Astrocyte of the spinal cord (primary cell): ENCODE measurements around the gene RAB20.

Source experiments
- DNase-seq: peaks from one replicate; pipeline ENCODE4 v3.0.0; 2011; ENCODE audit warnings: low read depth, low spot score
- H3K4me3 ChIP-seq: 2 replicates; pipeline ENCODE4 v1.5.1; 2011; ENCODE audit warnings: low read depth, mild to moderate bottlenecking, low read length, moderate library complexity
- in situ Hi-C: cut with HindIII; loops from 2 replicates; pipeline ENCODE4 v1.10.0; 2017; ENCODE audit warnings: low sequenced_read_pairs
- TF ChIP-seq, protein P1 (sequence below): IDR thresholded peaks from 2 replicates; pipeline ENCODE4 v1.5.1; 2012; ENCODE audit warnings: low read depth, mild to moderate bottlenecking, low read length, inconsistent platforms

RAB20 gene

DNA sequence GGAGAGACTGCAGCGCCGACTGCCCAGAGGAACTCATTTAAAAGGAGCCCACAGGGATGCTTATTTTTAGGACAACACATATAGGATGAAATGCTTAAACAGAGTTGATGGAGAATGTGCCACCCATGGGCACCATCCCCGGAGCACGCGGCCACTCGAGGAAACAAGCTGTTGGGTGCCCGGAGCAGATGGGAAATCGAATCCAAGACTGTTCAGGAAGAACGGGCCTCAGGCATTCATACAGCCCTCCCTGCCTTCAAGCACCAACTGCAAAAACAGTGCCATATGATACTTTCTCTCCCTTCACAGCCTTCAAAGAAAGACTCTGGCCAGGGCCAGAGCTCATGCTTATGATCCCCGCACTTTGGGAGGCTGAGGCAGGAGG is 40.2 kb downstream of the RAB20 start:
- no peak overlapping the region for H3K4me3 ChIP-seq
- DNase-seq = no peak
- in situ Hi-C loops = no loop called here
- TF ChIP-seq, protein P1, sequence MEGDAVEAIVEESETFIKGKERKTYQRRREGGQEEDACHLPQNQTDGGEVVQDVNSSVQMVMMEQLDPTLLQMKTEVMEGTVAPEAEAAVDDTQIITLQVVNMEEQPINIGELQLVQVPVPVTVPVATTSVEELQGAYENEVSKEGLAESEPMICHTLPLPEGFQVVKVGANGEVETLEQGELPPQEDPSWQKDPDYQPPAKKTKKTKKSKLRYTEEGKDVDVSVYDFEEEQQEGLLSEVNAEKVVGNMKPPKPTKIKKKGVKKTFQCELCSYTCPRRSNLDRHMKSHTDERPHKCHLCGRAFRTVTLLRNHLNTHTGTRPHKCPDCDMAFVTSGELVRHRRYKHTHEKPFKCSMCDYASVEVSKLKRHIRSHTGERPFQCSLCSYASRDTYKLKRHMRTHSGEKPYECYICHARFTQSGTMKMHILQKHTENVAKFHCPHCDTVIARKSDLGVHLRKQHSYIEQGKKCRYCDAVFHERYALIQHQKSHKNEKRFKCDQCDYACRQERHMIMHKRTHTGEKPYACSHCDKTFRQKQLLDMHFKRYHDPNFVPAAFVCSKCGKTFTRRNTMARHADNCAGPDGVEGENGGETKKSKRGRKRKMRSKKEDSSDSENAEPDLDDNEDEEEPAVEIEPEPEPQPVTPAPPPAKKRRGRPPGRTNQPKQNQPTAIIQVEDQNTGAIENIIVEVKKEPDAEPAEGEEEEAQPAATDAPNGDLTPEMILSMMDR = no peak

DNA sequence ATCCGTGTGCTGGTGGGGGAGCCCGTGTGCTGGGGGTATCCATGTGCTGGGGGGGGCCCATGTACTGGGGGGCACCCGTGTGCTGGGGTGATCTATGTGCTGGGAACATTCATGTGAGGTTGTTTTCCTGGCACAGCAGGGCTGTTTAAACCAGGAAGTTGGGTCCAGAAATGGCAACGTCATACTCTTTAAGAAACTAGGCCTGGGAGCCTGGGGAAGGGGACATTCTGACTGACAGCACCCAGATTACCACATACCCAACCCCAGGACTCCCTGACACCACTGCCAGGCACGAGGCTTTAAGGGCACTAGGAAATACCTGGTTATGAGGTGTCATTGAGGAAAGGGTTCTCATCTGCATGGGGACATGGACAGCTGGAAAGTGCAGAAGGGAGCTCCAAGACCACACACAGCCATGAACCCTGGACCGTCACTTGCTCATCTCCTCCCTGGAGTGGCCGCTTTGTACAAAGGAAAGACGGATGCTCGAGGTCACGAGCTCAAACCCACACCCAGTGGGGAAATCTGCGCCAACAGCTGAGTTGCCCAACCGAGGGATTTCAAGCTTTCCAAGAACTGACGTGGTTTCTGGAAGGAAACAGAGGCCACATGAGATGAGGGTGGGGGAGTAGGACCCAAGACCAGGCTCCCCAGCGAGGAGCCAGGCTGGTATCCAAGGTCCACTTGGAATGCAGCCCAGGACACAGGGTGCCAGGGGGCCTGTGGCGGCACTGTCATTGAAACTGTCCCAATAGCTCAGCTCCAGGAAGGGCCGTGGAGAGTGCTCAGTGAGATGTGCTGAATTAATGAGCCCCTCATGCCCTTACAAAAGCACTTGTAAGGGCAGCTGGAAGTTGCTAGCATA is 40.9 kb downstream of the RAB20 start:
- peak; percentile 76 for DNase-seq
- TF ChIP-seq, protein P1 = no peak
- in situ Hi-C loops = no loop called here
- H3K4me3 ChIP-seq = no peak overlapping the region

DNA sequence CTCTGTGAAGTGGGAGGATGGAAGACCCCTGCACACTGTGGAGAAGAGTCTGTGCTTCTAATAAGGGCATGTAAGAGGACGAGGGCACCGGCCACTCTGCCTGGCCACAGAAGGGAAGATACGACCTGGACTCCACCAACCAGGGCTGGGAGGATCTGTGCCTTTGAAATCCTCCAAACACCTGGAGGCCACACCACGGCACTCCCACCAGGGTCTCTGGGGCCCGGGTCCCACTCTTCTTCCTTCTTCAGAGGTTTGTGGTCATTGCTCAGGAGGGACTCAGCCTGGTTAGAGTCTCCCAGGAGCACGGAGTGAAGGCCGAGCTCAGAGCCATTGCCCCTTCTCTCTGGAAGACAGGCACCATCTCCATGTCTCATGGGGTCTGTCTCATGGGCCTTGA is 42.0 kb downstream of the RAB20 start:
- DNase-seq = no peak
- TF ChIP-seq, protein P1 = no peak
- in situ Hi-C loops = no loop called here
- H3K4me3 ChIP-seq = no peak overlapping the region

DNA sequence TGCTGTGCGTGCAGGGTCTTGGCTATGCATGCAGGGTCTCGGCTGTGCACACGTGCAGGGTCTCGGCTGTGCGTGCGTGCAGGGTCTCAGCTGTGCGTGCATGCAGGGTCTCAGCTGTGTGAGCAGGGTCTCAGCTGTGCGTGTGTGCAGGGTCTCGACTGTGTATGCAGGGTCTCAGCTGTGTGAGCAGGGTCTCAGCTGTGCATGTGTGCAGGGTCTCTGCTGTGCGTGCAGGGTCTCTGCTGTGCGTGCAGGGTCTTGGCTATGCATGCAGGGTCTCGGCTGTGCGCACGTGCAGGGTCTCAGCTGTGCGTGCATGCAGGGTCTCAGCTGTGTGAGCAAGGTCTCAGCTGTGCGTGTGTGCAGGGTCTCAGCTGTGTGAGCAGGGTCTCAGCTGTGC is 42.5 kb downstream of the RAB20 start:
- in situ Hi-C loops = no loop called here
- DNase-seq = no peak
- TF ChIP-seq, protein P1 = no peak
- H3K4me3 ChIP-seq = no peak overlapping the region

DNA sequence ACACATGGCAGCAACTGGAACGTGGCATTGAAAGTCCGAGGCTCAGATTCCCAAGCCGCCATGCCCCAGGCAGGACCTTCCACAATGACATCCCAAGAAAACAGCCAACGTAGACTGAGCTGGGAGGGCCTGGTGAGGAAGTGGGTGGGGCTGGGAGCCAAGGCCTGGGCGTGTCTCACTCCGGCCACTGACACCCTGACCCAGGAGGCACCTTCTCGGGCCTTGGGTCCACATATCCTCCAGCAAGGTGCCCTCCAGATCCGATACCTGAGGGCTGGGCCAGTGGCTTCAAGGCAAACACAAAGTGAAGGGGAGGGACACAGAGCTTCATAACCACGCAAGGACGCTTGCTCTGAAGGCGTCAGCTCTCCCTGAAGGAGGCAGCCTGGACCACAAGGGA is 43.0 kb downstream of the RAB20 start:
- H3K4me3 ChIP-seq = no peak overlapping the region
- TF ChIP-seq, protein P1 = no peak
- DNase-seq = no peak
- in situ Hi-C loops = no loop called here

DNA sequence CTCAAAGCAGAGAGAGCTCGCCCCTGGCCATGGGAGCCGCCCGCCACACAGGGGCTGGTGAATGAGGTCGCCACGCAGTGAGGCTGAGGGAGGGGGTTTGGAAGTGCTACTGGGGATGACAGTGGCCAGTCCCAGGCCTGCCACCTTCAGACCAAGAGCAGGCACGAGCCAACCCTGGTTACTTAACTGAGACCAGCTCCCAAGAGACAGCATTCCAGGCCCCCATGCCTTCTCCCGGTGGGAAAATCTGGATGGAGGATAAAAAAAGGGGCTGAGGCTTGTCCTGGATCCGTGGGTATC is 43.3 kb downstream of the RAB20 start:
- no peak for DNase-seq
- in situ Hi-C loops = no loop called here
- TF ChIP-seq, protein P1 = no peak
- H3K4me3 ChIP-seq = no peak overlapping the region
